Ammon's horn (tissue), 1 donor: Measurements from ENCODE around the gene TES.
"Not testable (repeated sequence)": the region's sequence is repeated elsewhere in the genome, so short reads cannot be mapped to it uniquely, and the experiment has no call there.

ENCODE experiments used
- DNase-seq: peaks from one replicate; pipeline ENCODE4 v3.0.0-alpha.2; 2016; ENCODE audit warnings: low spot score

TES gene, protein sequence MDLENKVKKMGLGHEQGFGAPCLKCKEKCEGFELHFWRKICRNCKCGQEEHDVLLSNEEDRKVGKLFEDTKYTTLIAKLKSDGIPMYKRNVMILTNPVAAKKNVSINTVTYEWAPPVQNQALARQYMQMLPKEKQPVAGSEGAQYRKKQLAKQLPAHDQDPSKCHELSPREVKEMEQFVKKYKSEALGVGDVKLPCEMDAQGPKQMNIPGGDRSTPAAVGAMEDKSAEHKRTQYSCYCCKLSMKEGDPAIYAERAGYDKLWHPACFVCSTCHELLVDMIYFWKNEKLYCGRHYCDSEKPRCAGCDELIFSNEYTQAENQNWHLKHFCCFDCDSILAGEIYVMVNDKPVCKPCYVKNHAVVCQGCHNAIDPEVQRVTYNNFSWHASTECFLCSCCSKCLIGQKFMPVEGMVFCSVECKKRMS

GRCh38 chr7:116210345-116211005 lies at the start of gene TES:
Gene TES, plus strand, starts transcription at chr7:116210539. Its CDS starts 169 bp downstream, at chr7:116210708.
- no peak for DNase-seq

- DNase-seq = no peak
Measured at GRCh38 chr7:116161728-116162127, 48.6 kb upstream of the TES start.

DNA sequence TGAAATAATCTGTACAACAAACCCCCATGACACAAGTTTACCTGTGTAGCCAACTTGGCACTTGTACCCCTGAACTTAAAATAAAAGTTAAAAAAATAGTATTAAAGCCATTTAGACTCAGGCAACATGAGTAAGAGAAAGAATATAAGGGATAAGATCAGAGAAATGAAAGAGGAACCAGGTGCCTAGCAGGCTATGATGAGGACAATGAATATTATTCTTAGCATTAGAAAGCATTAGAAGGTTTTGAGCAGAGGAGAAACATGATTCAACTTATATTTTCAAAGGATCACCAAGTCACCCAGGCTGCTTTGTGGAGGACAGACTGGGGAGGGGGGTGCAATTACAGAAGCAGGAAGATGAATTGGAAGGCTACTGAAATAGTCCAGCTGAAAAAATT lies 48.1 kb upstream of the TES start:
- no peak for DNase-seq

GRCh38 chr7:116162992-116163391 lies 47.3 kb upstream of the TES start:
- no peak for DNase-seq

DNA sequence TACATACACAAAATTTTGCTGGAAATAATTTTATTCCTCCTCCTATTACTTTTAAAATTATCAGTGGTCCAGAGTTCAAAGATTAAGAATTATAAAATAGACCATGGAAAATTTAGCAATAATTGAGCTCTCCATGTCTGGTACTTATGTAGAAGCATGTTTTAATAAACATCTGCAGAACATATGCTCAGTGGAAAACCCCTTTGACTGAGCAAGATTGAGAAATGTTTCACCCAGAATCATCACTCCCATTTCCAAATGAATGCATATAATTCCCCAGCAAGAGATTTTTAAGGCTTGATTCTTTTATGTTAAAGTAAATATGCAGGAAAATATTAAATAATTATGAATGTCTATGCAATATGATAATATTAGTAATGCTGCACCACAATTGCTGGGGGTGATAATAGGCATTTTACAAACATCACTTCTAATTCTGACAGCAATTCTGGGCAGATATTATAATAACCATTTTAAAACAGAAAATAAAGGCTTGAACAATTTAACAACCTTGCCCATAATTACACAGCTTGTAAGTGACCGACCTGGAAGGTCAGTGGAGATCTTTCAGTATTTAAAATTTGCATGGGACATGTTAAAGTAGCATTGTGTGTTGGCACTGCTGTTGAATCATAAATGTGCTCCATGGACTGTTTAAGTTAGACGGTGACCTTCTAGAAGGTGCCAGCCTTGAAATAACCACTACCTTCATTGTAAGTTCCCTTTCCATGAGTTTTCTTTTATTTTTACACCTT lies 45.6 kb upstream of the TES start:
- DNase-seq = no peak

- no peak for DNase-seq
Measured at GRCh38 chr7:116165717-116166116, 44.6 kb upstream of the TES start.

- DNase-seq = no peak
Measured at GRCh38 chr7:116166156-116166555, 44.2 kb upstream of the TES start.

DNA sequence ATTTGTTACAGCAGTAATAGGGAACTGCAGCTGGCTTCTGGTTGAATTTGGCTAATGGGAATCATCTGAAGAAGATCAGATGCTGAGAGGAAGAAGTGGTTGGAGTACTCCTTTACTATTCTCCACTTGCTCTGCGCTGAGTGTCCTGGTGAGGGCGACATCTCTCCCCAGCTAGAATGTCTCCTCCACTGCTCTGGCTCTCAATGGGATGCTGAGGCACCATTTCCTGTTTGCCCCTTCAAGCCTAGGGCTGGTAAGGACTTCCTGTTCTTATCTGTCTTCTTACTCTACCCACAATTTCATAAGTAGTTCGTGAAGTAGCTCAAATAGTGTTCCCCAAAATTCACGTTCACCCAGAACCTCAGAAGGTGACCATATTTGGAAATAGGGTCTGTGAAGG lies 43.2 kb upstream of the TES start:
- DNase-seq = no peak

- no peak for DNase-seq
Measured at GRCh38 chr7:116169060-116169459, 41.3 kb upstream of the TES start.

DNA sequence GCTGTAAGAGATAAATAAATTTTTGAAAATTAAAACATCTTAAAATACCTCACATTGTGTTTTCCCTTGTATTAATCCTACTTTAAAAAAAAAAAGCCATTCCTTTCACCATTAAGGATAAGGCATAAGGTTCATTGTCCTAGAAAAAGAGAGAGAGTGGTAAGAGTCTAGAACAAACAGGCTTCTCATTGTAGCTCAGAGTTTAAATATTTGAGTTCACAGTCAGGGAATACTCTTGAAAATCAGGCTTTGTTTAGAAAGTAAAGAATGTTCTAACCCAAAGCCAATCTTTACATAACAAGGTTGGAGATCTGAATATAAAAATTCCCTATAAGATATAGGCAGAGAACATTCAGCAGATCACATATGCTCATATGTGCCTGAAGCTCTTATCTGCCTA lies 40.2 kb upstream of the TES start:
- DNase-seq = no peak

DNA sequence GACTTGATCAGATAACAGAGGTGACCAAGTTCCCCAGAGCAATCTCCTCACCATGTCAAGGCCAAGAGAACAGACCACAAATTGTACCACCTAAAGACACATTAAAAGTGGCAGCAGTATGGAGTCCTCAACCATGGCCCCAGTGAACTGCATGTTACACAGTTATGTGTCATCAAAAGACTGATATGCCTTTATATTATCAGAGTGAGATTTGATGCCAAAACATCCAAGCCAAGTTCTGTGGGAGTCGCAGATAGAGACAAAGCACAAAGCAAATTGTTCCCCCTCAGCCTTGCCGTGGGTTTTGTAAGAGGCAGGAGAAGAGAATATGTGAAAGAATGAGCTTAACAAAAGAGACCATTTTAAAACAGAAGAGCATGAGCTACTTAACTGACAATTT lies 39.2 kb upstream of the TES start:
- DNase-seq = peak; percentile 16

DNA sequence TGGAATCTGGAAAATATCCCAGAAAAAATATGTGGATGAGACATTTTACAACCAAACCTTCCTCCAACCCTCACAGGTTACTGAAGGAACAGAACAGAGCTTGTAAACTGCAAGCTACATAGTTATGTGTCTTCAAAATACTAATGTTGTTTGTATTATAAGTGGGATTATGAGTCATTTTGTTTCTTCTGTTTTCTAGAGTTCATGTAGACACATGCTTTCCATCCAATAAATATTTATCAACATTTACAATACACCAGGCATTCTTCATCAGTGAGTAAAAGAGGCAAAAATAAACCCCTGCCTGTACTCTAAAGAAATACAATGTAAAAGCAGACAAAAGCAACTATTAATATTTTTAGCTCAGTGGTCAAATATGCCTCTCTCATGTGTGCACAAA lies 38.0 kb upstream of the TES start:
- DNase-seq = no peak

DNA sequence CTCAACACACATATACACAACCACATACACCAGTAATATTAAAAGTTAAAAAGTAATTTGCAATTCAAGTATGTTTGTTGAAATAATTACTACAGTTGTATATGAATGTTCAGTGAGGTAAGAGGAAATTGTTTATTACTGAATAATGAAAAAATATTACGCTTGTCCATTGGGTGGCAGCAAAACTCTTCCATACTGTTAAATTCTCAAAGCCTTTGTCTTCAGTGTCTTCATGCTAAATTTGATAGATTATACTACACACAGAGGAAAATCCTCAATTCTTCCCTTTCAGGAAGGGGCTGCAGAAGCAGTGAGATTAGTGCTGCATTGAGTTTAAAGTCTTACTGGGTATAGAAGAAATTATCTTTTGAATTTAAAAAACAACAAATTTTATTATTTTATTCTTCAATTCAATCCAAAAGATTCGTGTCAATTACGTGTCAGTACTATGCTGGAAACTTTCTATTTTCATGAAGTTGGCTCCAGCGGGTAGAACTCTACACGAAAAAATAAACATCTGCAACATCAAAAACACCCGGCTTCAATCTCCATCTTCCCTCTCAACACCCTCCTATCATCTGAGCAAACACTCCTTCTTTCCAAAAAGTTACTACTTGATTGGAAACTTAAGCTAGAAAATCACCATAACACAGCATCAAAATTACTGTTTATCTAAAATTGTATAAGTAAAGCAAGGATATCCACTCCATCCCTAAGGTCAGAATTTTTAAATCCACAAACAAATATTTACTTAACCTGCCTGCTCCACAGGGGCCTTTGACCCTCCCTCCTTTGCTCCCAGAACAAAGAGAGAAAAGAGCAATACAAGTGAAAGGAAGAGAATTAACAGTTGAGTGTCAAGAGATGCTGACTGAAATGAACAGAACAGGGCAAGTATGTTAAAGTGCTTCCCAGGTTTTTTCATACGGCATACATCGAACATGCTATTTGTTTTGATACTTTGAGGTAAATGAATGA lies 37.0 kb upstream of the TES start:
- peak; percentile 65 for DNase-seq

DNA sequence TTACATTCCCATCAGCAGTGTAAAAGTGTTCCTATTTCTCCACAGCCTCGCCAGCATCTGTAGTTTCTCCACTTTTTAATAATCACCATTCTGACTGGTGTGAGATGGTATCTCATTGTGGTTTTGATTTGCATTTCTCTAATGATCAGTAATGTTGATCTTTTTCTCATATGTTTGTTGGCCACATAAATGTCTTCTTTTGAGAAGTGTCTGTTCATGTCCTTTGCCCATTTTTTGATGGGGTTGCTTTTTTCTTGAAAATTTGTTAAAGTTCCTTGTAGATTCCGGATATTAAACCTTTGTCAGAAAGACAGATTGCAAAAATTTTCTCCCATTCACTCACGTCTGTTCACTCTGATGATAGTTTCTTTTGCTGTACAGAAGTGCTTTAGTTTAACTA lies 35.2 kb upstream of the TES start:
- DNase-seq = not testable (repeated sequence)

DNA sequence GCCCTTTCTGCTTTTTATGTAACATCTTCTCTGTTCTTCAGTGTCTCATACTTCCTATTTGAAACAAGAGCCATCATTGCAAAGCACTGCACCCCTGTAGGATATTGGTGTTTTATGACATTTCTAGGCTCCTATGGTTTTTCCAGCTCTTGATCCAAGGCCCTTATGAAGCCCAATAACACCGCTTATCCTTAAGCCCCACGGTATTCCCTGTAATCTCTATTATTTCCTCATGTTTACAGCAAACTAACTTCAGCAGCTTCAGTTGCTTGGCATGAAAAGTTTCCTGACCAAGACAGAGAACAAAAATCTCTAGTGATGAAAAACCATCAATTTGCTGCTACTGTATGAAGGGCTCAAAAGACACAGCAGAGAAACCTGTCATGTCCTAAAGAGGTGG lies 34.1 kb upstream of the TES start:
- no peak for DNase-seq

DNA sequence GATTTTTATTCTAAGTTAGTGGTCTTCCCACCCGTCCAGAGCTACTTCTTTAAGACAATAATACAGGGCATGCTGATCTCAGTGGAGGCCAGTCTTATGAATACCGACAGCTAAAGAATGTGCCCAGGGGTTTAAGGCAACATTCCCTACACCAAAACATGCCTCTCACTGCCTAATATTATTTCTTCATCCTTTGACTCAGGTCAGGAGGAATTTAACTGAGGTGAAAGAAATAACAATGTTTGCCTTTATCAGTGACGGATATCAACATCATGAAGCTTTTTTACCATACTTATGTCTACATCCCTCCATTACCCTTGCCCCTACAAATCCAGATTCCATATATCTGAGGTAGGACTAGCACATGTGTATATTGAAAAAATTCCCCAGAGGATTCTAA lies 33.3 kb upstream of the TES start:
- DNase-seq = no peak

GRCh38 chr7:116180302-116180701 lies 30.0 kb upstream of the TES start:
- DNase-seq = no peak

GRCh38 chr7:116182023-116182422 lies 28.3 kb upstream of the TES start:
- DNase-seq = no peak

DNA sequence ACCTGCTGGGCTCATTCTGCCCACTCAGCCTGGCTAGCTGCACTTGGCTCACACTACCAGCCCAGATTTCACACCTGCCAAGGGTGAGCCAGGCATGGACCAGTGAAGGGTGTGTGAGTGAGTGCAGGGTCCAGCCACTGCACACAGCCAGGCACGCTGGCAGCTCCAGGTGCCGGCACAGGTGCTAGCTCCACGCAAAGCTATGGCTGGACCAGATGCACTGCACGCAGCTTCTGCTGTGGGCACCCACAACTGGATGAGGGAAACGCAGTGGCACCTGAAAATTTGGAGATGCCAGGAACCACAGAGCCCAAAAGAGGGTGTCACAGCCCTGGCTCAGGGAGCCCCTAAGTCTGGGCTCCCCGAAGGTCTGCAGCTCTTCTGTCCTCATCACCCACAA lies 24.9 kb upstream of the TES start:
- no peak for DNase-seq

DNA sequence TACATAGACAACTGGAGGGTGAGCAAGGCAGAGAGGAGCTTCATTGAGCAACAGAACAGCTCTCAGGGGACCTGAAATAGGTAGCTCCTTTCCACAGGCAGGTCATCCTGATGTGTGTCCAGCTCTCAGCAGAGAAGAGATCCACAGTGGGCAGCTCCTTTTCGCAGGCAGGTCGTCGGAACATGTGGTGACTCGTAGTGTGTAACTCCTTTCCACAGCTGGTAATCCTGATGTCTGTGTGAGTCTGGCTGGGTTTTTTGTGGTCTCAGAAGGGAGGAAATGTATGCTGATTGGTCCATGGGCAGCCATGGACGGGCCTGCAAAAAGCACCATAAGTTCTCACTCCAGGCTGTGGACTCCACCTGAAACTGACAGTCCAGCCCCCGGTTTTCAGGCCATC lies 24.4 kb upstream of the TES start:
- DNase-seq = no peak

DNA sequence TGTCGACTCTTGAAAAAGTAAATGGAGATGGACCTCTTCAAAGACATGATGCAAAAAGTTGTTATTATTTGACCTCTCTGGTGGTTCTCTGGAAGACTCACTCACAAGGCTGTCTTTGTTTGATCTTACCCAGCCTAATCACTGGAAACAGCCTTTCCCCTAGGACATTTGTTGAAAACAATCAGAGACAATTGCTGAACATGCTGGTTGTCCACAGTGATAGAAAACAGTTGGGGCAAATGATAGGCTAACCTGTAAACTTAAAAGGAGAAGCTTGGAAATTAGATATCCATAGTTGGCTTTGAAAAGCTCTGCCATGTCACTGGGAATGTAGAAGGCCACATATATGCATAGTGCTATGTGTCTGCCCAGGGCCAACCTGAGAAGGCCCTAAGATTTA lies 22.9 kb upstream of the TES start:
- no peak for DNase-seq
